Tibial nerve (tissue), 4 donors: Measurements from ENCODE around the gene ASPDH. TPM values are rescaled to one million over a fixed set of nuclear protein-coding genes. Genes with fewer than 3 reads are reported as not detected.

Source experiments
- DNase-seq, 2 donors: peaks; one replicate each; pipeline ENCODE4 v3.0.0-alpha.2; 2019; ENCODE audit warnings: low spot score in 2 of 2
- H3K27ac ChIP-seq, 4 donors: fragments of 200-600 bp; sonication (generic) in 3 of 4; one replicate each; pipeline ENCODE4 v1.5.1; 2017 to 2019; ENCODE audit warnings: mild to moderate bottlenecking in 1 of 4
- H3K27me3 ChIP-seq, 2 donors: fragments of 200-600 bp; sonication (generic) in 1 of 2; one replicate each; pipeline versions ENCODE4 v1.5.1 to v1.6.0; 2017 to 2019
- H3K36me3 ChIP-seq, 3 donors: fragments of 200-600 bp; sonication (generic); one replicate each; pipeline ENCODE4 v1.5.1; 2018 to 2019
- H3K4me1 ChIP-seq, 4 donors: fragments of 200-600 bp; sonication (generic) in 3 of 4; one replicate each; pipeline ENCODE4 v1.5.1; 2017 to 2019
- H3K4me3 ChIP-seq, 4 donors: fragments of 200-600 bp; sonication (generic) in 3 of 4; one replicate each; pipeline ENCODE4 v1.5.1; 2017 to 2019; ENCODE audit warnings: mild to moderate bottlenecking in 1 of 4, moderate library complexity in 1 of 4
- H3K9me3 ChIP-seq, 4 donors: fragments of 200-600 bp; sonication (generic) in 3 of 4; one replicate each; pipeline ENCODE4 v1.5.1; 2017 to 2019
- CTCF ChIP-seq, 5 experiments: fragments of 200-600 bp in 3 of 5; fragments of 450-650 bp in 2 of 5; sonication (generic) in 3 of 5; IDR thresholded peaks; one replicate each; pipeline ENCODE4 v1.5.1; 2016 to 2019; ENCODE audit warnings: antibody characterized with exemption in 5 of 5, mild to moderate bottlenecking in 3 of 5, moderate library complexity in 2 of 5
- EP300 ChIP-seq, 2 donors: sonication (generic); formaldehyde crosslinking; IDR thresholded peaks; one replicate each; pipeline ENCODE4 v1.6.1; 2017; ENCODE audit warnings: antibody characterized with exemption in 2 of 2, mild to moderate bottlenecking in 1 of 2
- POLR2A ChIP-seq, 2 donors: fragments of 450-650 bp; IDR thresholded peaks; one replicate each; pipeline ENCODE4 v1.6.1; 2017; ENCODE audit warnings: antibody characterized with exemption in 2 of 2, mild to moderate bottlenecking in 2 of 2, moderate library complexity in 2 of 2
- WGBS, 2 donors: methylation state at CpG; one replicate each; pipeline ENCODE4 v1.1.5; 2018; 5-methylcytosine and 5-hydroxymethylcytosine counted together
- total RNA-seq, 4 donors: library from RNA; depleted of rRNA; stranded (reverse); fragments of >200 nt; gene quantifications; one replicate each; pipeline ENCODE4 v1.1.0, GENCODE V29; 2016

Gene ASPDH
- total RNA-seq, 4 donors from 2014 or later: not detected

- no peak for DNase-seq
- H3K36me3 ChIP-seq: no peaks in the 10 kb centered on the region
- H3K4me3 ChIP-seq: no peak overlapping the region
- TF ChIP-seq CTCF (IDR thresholded peaks at IDR 0.05) (no peak), EP300 (IDR thresholded peaks at IDR 0.05) (no peak), POLR2A (IDR thresholded peaks at IDR 0.05) (no peak)
- no peaks in the 10 kb centered on the region for H3K9me3 ChIP-seq
- peaks cover 0 to 82% of the 10 kb centered on the region in 2 donors for H3K27me3 ChIP-seq
- 67 to 76% methylated on average over 7 to 11 of the region's 12 CpGs for WGBS, 2 donors
- peaks cover 0 to 27% (median 3%) of the 10 kb centered on the region in 4 donors for H3K4me1 ChIP-seq
- H3K27ac ChIP-seq: no peak overlapping the region
These were observed 41.3 kb upstream of the ASPDH start for GRCh38 chr19:50555033-50555432.

- WGBS, 2 donors: 88 to 93% methylated on average over 8 to 10 of the region's 10 CpGs
- peaks cover 0 to 89% of the 10 kb centered on the region in 2 donors for H3K27me3 ChIP-seq
These were observed 40.5 kb upstream of the ASPDH start for GRCh38 chr19:50554212-50554611.

GRCh38 chr19:50553134-50553703, 39.5 kb upstream of the ASPDH start:
- H3K9me3 ChIP-seq: no peaks in the 10 kb centered on the region
- H3K27ac ChIP-seq: no peak overlapping the region
- peaks cover 0 to 92% of the 10 kb centered on the region in 2 donors for H3K27me3 ChIP-seq
- H3K4me3 ChIP-seq: no peak overlapping the region
- TF ChIP-seq POLR2A (IDR thresholded peaks at IDR 0.05) (no peak), CTCF (IDR thresholded peaks at IDR 0.05) (no peak), EP300 (IDR thresholded peaks at IDR 0.05) (no peak)
- peaks cover 0 to 27% (median 3%) of the 10 kb centered on the region in 4 donors for H3K4me1 ChIP-seq
- WGBS, 2 donors: 76 to 82% methylated on average over 19 of the region's 19 CpGs
- no peak for DNase-seq
- no peaks in the 10 kb centered on the region for H3K36me3 ChIP-seq

More at GRCh38 chr19:50554212-50554611, 40.5 kb upstream of the ASPDH start:
- no peak for DNase-seq
- Histone ChIP-seq H3K4me1 (peaks cover 0 to 27% (median 3%) of the 10 kb centered on the region in 4 donors), H3K36me3 (no peaks in the 10 kb centered on the region), H3K27ac (no peak overlapping the region), H3K9me3 (no peaks in the 10 kb centered on the region), H3K4me3 (no peak overlapping the region)
- TF ChIP-seq CTCF (IDR thresholded peaks at IDR 0.05): no peak
- no peak for TF ChIP-seq POLR2A (IDR thresholded peaks at IDR 0.05)
- TF ChIP-seq EP300 (IDR thresholded peaks at IDR 0.05): no peak

- peaks cover 0 to 95% of the 10 kb centered on the region in 2 donors for H3K27me3 ChIP-seq
- no peaks in the 10 kb centered on the region for H3K36me3 ChIP-seq
- 79 to 83% methylated on average over 15 of the region's 15 CpGs for WGBS, 2 donors
These were observed 38.8 kb upstream of the ASPDH start for GRCh38 chr19:50552540-50552939.

More at GRCh38 chr19:50552540-50552939, 38.8 kb upstream of the ASPDH start:
- H3K4me1 ChIP-seq: peaks cover 0 to 27% (median 3%) of the 10 kb centered on the region in 4 donors
- no peaks in the 10 kb centered on the region for H3K9me3 ChIP-seq
- no peak for TF ChIP-seq POLR2A (IDR thresholded peaks at IDR 0.05)
- TF ChIP-seq CTCF (IDR thresholded peaks at IDR 0.05): no peak
- DNase-seq: no peak
- H3K27ac ChIP-seq: no peak overlapping the region
- no peak overlapping the region for H3K4me3 ChIP-seq
